ENCODE data around the gene NSD2. TPM values are rescaled to one million over a fixed set of nuclear protein-coding genes. Genes with fewer than 3 reads are reported as not detected.
"Not testable (repeated sequence)": the region's sequence is repeated elsewhere in the genome, so short reads cannot be mapped to it uniquely, and the experiment has no call there.

The NSD2 gene
- total RNA-seq, 1 experiment from 2014 or later, result 60.2 TPM

DNA sequence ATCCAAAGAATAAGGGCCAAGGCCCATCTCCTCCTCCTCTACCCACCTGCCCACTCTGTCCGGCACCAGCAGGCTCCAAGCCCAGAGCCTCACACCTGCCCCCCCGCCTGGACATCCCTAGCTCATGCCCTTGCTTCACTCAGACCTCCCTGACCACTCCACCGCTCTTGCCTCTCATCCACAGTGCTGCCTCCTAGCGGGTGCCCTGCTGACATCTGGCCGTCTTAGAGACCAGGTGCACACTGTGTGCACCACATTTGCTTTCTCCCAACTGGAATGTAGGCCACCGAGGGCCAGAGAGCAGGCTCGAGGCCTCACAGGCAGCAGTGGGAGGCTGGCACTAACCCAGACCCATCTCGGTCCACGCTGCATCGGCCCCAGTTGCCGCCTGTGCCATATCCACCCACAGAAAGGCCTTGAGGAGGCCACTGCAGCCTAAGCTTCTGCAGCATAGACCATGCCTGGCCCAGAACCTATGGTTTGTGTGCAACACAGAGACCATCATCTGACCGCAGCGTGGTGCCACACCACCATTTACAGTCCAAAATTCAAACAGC, 28.8 kb upstream of the NSD2 start:
- DNase-seq (ENCODE audit: low read depth), result no peak

DNA sequence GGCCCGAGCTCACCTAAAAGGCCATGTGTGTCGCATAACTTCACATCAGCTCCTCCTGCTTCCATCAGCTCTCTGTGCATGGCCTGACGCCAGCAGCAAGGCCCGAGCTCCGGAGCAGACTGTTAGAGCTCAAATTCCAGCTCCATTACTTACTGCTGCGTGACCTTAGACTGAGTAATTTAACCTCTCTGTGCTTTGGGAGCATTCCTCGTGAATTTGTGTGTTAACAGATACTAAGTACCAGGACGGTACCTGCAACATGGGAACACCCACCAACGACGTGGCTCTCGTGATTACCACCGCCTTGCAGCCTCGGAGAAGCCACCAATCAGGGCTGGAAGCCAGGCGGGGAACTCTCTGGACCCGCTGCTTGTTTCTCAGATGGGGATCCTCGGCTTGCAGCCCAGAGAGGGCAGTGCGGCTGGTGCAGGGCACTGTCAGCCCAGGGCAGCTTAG, 28.2 kb upstream of the NSD2 start:
- no peak for DNase-seq (ENCODE audit: low read depth)

DNA sequence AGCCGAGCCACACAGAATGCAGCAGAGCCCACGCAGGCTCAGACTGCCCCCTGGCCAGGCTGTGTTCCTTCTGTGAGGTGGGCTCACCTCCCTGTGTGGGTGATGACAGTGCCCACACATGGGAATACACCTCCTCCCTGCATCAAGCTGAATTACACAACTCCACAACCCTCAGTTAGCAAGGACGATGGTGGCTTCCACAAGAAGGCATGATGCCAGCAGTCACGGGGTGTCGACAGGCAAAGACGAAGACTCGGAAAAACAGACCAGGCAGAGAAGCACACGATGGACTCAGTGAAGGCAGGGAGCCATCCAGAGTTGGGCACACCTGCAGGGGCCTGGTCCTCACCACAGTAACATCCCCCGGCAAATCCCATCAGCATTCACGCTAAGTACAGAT, 27.3 kb upstream of the NSD2 start:
- DNase-seq (ENCODE audit: low read depth), result no peak

DNA sequence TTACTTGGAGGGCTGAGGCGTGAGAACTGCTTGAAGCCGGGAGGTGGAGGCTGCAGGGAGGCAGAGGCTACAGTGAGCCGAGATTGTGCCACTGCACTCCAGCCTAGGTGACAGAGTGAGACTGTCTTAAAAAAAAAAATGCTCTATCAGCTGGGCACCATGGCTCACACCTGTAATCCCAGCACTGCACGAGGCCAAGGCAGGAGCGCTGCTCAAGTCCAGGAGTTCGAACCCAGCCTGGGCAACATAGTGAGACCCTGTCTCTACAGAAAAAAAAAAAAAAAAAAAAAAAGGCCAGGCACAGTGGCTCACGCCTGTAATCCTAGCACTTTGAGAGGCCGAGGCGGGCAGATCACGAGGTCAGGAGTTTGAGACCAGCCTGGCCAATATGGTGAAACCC, 26.6 kb upstream of the NSD2 start:
- DNase-seq (ENCODE audit: low read depth), result not testable (repeated sequence)

DNA sequence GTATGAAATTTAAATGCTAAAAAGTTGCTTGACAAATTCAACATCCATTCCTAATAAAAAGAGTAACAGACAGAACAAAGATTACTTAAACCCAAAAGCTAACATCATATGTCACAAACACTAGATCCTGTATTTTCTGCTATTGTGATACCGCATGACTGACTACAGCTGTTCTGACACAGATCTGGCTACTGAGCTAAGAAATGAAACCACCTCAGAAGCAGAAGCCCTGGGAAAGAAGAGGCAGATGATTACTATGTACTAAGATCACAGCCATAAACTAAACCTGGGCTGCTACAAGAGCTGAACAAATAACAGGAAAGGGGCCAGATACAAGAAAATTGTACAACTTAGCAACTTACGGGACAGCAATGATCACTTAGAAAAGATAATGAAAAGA, 24.6 kb upstream of the NSD2 start:
- no peak for DNase-seq (ENCODE audit: low read depth)

DNA sequence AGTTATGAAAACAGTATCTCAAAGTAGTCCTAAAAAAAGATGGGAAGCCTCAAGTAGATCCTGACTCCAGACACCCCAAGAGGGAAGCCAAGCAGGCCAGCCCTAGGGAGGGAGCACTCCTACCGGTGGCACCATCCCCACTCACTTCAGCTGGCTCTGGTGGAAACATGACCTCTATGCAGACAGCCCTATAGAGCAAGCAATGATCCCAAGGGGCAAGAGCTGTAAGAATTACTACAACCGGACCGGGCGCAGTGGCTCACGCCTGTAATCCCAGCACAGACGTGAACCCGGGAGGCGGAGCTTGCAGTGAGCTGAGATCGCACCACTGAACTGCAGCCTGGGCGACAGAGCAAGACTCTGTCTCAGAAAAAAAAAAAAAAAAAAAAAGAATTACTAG, 20.9 kb upstream of the NSD2 start:
- DNase-seq (ENCODE audit: low read depth), result no peak

DNA sequence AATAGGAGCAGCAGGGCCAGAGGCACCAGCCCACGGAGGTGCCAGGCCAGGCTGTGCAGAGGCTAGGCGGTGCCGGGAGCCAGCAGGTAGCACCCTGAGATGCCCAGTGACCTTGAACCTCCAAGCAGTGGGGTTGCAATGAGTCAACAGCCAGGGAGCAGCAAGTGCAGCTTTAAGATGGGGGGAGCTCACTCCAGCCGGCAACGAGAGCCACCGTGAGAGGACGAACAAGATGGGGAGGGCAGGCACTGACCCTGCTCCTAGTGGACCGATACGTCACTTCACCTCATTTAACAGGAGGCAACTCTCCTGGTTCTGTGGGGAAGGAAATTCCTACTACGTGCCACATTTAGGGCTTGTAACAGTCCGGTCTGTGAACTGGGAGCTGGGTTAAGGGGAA, 20.0 kb upstream of the NSD2 start:
- no peak for DNase-seq (ENCODE audit: low read depth)

DNA sequence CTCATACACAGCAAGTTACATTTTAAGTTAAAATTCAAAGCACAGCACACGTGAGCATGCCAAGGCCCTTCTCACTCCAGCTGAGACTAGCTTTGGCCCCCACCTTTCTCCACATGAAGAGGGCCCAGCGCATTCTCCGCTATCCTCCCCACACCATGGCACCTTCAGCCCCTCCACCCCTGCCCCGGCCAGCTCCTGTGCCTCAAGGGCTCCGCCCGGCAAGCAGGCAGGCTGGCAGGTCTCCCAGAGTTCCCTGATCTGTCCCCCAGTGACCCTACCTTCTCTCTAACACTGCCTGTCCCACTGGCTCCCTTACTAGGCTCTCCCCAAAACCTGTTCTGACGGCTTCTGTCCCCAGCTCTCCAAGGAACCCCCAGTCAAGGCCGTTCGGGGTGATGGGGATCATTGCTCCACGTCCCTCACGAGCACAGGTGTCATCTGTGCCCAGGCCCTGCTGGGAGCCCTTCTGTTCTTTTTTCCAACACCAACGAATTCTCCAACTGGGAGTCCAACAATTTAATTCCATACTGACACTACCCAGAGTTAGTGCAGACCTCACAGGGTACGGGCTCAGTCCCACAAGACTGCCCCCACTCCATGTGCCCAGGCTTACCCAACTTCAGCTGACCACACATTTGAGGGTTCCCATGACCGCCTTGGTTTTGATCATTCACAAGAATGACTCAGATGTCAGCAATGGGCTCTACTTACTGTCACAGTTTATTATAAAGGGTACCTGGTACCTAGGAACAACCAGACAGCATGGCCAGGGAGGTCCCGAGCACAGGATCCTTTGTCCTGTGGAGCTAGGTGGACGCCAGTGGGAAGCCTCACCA, 19.4 kb upstream of the NSD2 start:
- DNase-seq (ENCODE audit: low read depth), result peak; percentile 31

DNA sequence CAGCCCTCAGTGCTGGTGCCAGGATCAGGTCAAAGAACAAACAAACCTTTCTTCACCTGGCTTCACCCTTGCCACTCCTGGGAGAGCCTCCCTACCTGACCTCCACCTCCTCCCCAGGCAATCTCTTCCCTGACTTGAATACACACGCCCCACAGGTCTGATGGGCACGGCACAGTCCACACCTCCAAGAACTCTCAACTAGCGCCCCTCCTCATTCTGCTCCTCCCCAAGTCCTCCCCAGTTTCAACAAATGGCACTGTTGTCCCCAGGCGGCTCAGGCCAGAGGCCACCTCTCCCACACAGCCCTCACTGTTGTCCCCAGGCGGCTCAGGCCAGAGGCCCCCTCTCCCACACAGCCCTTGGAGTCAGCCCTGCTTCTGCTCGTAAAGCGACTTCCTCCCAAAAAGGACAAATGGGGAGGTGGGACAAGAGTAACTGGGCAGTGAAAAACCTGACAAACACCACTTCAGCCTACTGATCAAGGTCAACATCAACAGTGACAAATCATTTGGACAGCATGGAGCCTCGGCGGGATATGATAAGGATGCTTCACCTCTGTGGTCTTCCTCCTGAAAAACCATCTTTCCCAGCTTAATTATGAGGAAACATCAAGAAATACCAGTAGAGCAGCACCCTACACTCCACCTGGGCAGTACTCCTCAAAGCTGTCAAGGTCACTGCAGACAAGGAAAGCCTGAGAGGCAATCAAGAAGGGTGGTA, 18.1 kb upstream of the NSD2 start:
- DNase-seq (ENCODE audit: low read depth), result no peak

DNA sequence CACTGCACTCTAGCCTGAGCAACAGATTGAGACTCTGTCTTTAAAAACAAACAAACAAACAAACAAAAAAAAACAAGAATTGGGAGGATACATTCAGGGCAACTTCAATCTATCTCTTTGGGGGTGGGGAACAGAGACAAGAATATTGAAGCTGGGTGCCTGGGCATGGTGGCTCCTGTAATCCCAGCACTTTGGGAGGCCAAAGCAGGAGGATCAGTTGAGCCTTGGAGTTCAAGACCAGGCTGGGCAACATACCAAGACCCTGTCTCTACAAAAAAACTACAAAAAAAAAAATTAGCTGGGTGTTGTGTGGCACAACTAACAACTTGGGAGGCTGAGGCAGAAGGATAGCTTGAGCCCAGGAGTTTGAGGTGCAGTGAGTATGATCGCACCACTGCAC, 16.4 kb upstream of the NSD2 start:
- no peak for DNase-seq (ENCODE audit: low read depth)

DNA sequence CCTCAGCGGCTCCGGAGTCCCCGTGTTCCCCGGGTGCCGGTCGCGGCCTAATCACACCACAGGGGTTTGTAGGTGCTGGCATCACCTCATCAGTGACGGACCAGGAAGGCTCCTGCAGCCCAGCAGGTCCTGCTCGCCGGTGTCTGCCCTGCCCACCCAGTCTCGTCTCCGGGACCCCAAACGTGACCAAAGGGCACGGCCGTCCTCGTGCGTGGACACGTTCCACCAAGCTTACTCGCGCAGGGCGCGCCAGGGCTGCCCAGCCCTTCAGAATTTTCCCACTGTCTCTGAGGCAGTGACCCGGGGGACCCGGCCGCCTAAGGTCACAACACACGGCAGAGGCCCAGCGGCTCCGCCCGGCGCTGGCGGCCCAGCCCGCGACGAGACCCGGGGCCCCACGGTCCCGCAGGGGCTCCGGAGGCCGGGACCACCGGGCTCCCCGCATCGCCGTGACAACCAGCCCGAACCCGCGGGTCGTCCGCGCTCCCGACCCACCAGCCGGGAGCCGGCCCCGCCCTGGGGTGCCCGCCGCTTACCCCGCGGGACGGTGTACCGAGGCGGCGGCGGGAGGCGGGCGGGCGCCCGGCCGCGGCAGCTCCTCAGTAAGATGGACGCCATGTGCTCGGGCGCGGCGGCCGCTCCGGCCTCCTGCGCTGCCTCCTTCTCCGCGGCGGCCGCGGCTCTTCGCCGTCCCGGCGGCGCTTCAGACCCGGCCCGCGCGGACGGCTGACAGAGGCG, 15.7 kb upstream of the NSD2 start:
- peak; percentile 21 for DNase-seq (ENCODE audit: low read depth)

DNA sequence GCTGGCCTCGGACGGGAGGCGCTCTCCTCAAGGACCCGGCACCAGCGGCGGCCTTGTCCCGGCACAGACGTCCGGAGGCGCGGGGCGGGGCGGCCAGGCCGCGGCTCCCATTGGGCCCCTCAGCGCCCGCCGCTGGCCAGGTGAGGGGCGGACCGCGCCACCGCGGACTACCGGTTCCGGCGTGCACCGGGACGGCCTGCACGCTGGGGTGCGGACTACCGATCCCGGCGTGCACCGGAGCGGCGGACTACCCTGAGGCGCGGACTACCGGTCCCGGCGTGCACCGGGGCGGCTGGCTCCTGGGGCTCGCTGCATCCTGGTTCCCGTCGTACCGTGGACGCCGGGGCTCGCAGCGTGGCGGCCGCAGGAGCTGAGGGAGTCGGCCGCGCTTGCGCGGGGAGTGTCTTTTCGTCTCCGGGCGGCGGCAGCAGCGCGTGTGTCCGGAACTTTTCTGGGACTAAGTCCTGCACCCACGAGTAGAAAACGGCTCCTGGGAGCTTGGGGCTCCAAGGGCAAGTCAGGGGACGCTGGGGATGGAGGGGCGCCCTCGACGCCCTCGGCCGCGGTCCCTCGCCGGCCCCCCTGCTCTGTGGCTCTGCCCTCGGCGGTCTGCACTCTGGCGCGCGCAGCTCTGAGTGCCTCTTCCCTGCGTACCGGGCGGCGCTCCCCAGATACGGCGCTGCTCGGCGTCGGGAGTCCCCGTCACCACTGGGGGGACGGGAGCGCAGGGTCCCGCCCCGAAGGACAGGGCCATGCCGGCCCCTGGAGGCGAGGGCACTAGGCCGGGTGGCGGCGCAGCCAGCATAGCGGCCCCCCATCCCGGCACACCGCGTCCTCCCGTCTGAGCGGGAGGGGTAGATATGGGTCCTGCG, 14.9 kb upstream of the NSD2 start, which contains the start of gene LETM1:
LETM1 (minus strand) TSS at position 86 of the 872 bp plus-strand sequence. CDS start 206 bp downstream, outside the sequence.
- peak; percentile 98 for DNase-seq (ENCODE audit: low read depth)

DNA sequence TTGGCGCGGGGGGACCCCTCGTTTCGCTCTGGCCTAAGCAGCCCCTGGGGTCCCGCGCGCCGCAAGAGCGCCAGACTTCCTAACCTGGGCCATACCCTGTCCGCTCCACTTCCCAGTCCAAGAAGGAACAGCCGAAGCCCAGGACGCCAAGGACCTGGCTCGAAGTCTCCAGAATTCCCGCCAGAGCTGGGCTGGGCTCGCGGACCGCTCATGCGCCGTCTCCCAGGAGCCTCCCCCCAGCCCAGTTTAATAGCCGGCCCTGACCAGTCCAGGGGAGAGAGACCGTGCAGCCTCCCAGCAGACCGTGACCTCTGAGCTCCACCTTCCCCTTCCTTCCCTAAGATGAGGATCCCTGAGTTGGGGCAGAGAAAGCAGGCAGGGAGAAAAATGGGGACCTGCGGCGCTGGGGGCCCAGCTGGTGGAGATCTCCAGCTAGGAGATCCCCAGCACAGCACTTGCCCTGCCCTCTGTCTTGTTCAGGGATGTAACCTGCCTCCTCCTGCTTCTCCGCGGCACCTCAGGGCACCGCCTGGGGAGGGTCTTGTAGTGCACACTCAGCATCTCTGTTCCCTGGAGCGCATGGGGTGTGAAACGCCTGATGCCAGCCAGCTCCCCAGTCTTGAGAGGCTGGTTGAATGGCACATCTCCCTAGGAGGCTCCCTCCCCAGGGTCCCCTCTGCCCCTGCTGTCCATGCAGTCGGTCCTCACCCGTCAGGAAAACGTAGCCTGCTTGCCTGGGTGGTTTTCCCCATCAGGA, 14.1 kb upstream of the NSD2 start:
- DNase-seq (ENCODE audit: low read depth), result no peak

DNA sequence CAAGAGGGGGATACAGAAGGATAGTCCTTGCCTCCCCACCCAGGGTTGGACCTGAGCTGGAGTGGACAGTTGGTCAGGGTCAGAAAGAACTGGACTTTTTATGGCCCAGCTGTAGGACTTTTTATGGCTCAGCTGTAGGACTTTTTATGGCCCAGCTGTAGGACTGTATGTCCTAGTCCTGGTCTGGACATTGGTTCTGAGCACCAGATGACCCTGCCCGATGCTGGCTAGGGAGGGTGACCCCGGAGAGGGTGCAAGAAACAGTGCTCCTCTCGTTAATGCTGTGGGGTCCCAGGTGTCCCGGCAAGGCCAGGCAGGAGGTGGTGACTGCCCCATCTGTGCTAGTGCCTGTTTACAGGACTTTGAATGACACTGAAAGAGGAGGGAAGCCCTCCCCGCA, 13.3 kb upstream of the NSD2 start:
- no peak for DNase-seq (ENCODE audit: low read depth)

DNA sequence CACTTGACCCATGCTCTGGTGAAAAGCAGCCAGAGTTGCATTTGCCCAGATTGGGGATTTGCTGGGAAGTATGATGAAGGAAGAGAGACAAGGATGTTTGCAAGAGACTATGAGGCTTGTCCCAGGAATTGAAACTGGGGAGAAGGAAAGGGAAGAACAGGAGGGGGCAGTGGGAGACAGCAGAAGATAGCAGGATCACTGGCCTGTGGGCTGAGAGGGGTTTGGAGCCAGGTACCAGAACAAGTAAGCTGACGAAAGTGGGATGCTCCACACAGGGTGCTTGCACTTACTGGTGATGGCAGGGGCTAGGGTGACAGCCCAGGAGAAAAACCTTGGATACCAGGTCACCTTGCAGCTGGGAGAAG, 11.8 kb upstream of the NSD2 start:
- DNase-seq (ENCODE audit: low read depth), result no peak

DNA sequence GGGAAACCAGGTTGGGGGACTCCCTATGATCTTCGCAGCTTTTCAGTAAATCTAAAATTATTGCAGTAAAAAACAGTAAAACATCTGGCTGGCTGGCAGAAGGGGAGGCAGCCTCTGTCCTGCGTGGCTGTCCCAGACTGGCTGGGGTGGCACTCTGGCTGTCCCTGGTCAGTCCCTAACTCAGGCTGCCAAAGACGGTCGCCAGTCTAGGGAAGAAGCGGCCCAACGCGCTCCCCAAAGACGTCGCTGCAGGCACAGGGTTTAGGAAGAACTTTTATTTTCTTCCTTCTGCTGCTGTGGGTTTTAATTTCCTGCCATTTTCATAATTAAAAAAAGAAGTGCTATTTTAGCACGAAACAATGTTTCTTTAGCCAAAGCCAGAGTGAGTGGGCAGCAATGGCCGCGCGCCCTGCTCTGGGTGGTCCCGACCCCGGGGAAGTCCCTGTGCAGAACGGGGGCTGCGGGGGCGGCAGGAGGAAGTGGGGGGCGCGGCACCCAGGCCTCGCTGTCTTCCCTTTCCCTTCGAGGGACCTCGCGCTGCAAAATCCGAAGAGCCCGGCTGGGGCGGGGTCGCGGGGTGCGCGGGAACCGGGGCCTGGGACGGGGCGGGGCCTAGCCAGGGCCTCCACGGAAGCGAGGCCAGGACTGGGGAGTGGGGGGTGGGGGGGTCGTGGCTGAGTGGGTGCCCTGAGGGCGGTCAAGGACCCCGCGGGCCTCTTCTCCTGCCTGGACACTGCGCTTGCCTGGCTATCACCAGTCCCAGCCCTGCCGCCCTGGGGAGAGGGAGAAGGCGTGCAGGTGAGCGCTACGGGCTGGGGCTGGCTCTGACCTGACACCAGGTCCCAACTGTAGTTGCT, 8.9 kb upstream of the NSD2 start:
- no peak for DNase-seq (ENCODE audit: low read depth)

DNA sequence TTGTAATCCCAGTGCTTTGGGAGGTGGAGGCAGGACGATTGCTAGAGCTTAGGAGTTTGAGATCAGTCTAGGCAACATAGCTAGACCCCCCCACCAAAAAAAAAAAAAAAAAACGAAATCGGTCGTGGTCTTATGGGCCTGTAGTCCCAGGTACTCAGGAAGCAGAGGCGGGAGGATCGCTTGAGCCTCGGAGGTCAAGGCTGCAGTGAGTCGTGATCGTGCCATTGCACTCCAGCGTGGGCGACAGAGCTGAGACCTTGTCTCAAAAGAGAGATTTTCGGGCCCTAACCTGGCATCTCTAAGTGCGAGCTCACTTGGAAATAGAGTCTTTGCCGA, 8.3 kb upstream of the NSD2 start:
- DNase-seq (ENCODE audit: low read depth), result no peak

DNA sequence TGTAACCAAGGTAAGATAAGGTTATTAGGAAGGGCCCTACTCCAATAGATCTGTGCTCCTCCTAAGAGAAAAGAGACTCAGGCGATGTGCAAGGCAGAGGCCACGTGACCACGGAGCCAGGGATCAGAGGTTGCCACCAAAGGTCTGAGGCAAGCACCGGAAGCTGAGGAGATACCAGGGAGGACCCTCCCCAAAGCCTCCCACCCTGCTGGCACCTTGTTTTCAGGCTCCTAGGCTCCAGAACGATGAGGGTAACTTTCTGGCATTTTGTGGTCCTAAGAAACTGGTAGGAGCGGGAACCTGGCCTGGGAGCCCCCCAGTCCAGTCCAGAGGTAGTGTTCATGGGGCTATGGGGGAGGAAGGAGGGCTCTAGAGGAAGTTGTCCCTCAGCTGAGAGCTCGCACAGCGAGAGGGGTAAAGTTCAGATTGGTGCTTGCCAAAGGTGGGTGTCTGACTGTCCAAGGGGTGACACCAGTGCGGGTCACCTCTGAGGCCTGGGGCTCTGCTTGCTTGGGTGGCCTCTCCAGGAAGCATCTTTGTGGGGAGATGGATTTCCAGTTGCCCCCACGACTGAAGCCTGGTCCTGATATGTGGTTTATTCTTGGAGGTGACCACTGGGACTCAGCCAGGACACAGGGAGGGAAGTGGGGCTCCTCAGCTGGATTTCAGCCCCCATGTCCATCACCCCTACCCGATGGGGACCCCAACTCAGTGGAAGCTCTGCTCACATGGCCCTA, 7.7 kb upstream of the NSD2 start:
- no peak for DNase-seq (ENCODE audit: low read depth)

All from Daoy (cell line).